Subcutaneous adipose tissue (tissue), 4 donors: ENCODE data around the gene SMARCC1. TPM values are rescaled to one million over a fixed set of nuclear protein-coding genes. Genes with fewer than 3 reads are reported as not detected.

ENCODE experiments used
- CTCF ChIP-seq: fragments of 450-650 bp; IDR thresholded peaks from one replicate; pipeline ENCODE4 v1.5.1; 2016; ENCODE audit warnings: low read depth, mild to moderate bottlenecking, control low read depth, antibody characterized with exemption, moderate library complexity
- total RNA-seq, 4 donors: library from RNA; depleted of rRNA; stranded (reverse); fragments of >200 nt; gene quantifications; one replicate each; pipeline ENCODE4 v1.1.0, GENCODE V29; 2016

The SMARCC1 gene
- total RNA-seq, 4 donors from 2014 or later, result 25.8 to 29.2 (median 26.1) TPM

- no peak for TF ChIP-seq CTCF
Measured at GRCh38 chr3:47601281-47601680, 180.4 kb downstream of the SMARCC1 start.

- TF ChIP-seq CTCF, result no peak
Measured at GRCh38 chr3:47594792-47595191, 186.9 kb downstream of the SMARCC1 start.

GRCh38 chr3:47592066-47592795 is 189.5 kb downstream of the SMARCC1 start:
- no peak for TF ChIP-seq CTCF

GRCh38 chr3:47590216-47590615 is 191.5 kb downstream of the SMARCC1 start:
- TF ChIP-seq CTCF, result no peak

GRCh38 chr3:47588587-47588986 is 193.1 kb downstream of the SMARCC1 start:
- no peak for TF ChIP-seq CTCF

- no peak for TF ChIP-seq CTCF
Measured at GRCh38 chr3:47588053-47588452, 193.6 kb downstream of the SMARCC1 start.

- no peak for TF ChIP-seq CTCF
Measured at GRCh38 chr3:47586746-47587145, 194.9 kb downstream of the SMARCC1 start.
